Parathyroid adenoma (tissue), 2 donors: ENCODE data around the gene TRPT1.

Experiments used
- H2AFZ ChIP-seq: fragments of 300-600 bp; sonication (generic); one replicate; pipeline ENCODE4 v1.7.0; 2017; ENCODE audit warnings: antibody characterized with exemption, mild to moderate bottlenecking
- H3K27ac ChIP-seq: fragments of 300-600 bp; sonication (generic); one replicate; pipeline ENCODE4 v1.7.0; 2017
- H3K27me3 ChIP-seq: fragments of 300-600 bp; sonication (generic); one replicate; pipeline ENCODE4 v1.7.0; 2017; ENCODE audit warnings: low read length; ENCODE audit not compliant: control insufficient read depth, insufficient read depth
- H3K36me3 ChIP-seq: fragments of 300-600 bp; sonication (generic); one replicate; pipeline ENCODE4 v1.7.0; 2017; ENCODE audit warnings: low read length; ENCODE audit not compliant: control insufficient read depth, insufficient read depth
- H3K4me1 ChIP-seq: fragments of 300-600 bp; sonication (generic); one replicate; pipeline ENCODE4 v1.7.0; 2017; ENCODE audit warnings: control low read depth
- H3K4me2 ChIP-seq: fragments of 300-600 bp; sonication (generic); one replicate; pipeline ENCODE4 v1.7.0; 2017; ENCODE audit warnings: low read length
- H3K4me3 ChIP-seq: fragments of 300-600 bp; sonication (generic); one replicate; pipeline ENCODE4 v1.7.0; 2017; ENCODE audit warnings: low read depth, low read length
- H3K79me2 ChIP-seq: fragments of 300-600 bp; sonication (generic); one replicate; pipeline ENCODE4 v1.7.0; 2017; ENCODE audit warnings: control low read depth
- H3K9ac ChIP-seq: fragments of 300-600 bp; sonication (generic); one replicate; pipeline ENCODE4 v1.7.0; 2017; ENCODE audit warnings: mild to moderate bottlenecking
- H3K9me3 ChIP-seq: fragments of 300-600 bp; sonication (generic); one replicate; pipeline ENCODE4 v1.7.0; 2017; ENCODE audit warnings: low read length; ENCODE audit not compliant: control insufficient read depth
- CTCF ChIP-seq: fragments of 300-600 bp; sonication (generic); IDR thresholded peaks from one replicate; pipeline ENCODE4 v1.7.0; 2017; ENCODE audit warnings: antibody characterized with exemption, mild to moderate bottlenecking
- donor health status: primary hyperparathyroidism.

Gene TRPT1

GRCh38 chr11:64234647-64235379, 8.8 kb upstream of the TRPT1 start:
- Histone ChIP-seq H3K27me3 (no peaks in the 10 kb centered on the region), H3K4me1 (peaks cover 3% of the 10 kb centered on the region), H3K27ac (peak overlapping the region; percentile 36), H3K9ac (no peak overlapping the region), H3K79me2 (no peaks in the 10 kb centered on the region), H3K4me2 (peak overlapping the region; percentile 73), H3K4me3 (peak overlapping the region; percentile 57), H3K9me3 (no peaks in the 10 kb centered on the region), H2AFZ (no peak overlapping the region), H3K36me3 (no peaks in the 10 kb centered on the region)
- TF ChIP-seq CTCF = no peak

GRCh38 chr11:64233913-64234586, 8.1 kb upstream of the TRPT1 start, which contains the start of gene VEGFB:
Gene VEGFB (plus strand): TSS chr11:64234584. CDS start chr11:64234834, 250 bp downstream.
- TF ChIP-seq CTCF = no peak
- no peaks in the 10 kb centered on the region for H3K4me1 ChIP-seq
- peak within 1 kb of the TSS; percentile 57 for H3K4me3 ChIP-seq

GRCh38 chr11:64232967-64233315, 7.0 kb upstream of the TRPT1 start:
- no peak overlapping the region for H2AFZ ChIP-seq
- no peaks in the 10 kb centered on the region for H3K4me1 ChIP-seq
- H3K4me3 ChIP-seq = no peak overlapping the region
- H3K36me3 ChIP-seq = no peaks in the 10 kb centered on the region
- H3K4me2 ChIP-seq = no peak overlapping the region
- H3K79me2 ChIP-seq = no peaks in the 10 kb centered on the region
- TF ChIP-seq CTCF = no peak
- H3K27ac ChIP-seq = no peak overlapping the region
- H3K27me3 ChIP-seq = no peaks in the 10 kb centered on the region
- no peaks in the 10 kb centered on the region for H3K9me3 ChIP-seq
- H3K9ac ChIP-seq = no peak overlapping the region

More at GRCh38 chr11:64233913-64234586, 8.1 kb upstream of the TRPT1 start, which contains the start of gene VEGFB:
- no peaks in the 10 kb centered on the region for H3K27me3 ChIP-seq
- H3K36me3 ChIP-seq = no peaks in the 10 kb centered on the region
- peak within 1 kb of the TSS; percentile 65 for H3K27ac ChIP-seq
- H3K9me3 ChIP-seq = no peaks in the 10 kb centered on the region
- no peaks in the 10 kb centered on the region for H3K79me2 ChIP-seq
- peak within 1 kb of the TSS; percentile 56 for H2AFZ ChIP-seq
- peak within 1 kb of the TSS; percentile 19 for H3K9ac ChIP-seq
- H3K4me2 ChIP-seq = peak within 1 kb of the TSS; percentile 73

- no peak overlapping the region for H2AFZ ChIP-seq
- TF ChIP-seq CTCF = no peak
- no peaks in the 10 kb centered on the region for H3K9me3 ChIP-seq
- no peak overlapping the region for H3K27ac ChIP-seq
- H3K36me3 ChIP-seq = no peaks in the 10 kb centered on the region
- H3K4me1 ChIP-seq = peaks cover 1% of the 10 kb centered on the region
- H3K4me3 ChIP-seq = no peak overlapping the region
- no peaks in the 10 kb centered on the region for H3K79me2 ChIP-seq
- no peak overlapping the region for H3K4me2 ChIP-seq
- no peaks in the 10 kb centered on the region for H3K27me3 ChIP-seq
- H3K9ac ChIP-seq = no peak overlapping the region
These were observed 6.4 kb upstream of the TRPT1 start for GRCh38 chr11:64232182-64232966.
